K562 (cell line): ENCODE measurements around the gene CHRM4. TPM values are rescaled to one million over a fixed set of nuclear protein-coding genes. Genes with fewer than 3 reads are reported as not detected.

Experiments used
- ATAC-seq: fragments of 200-7000 bp; cut with Tn5 transposase; 3 replicates; pipeline ENCODE4 v1.9.1; 2020; ENCODE audit warnings: moderate library complexity
- BruUV-seq: library from RNA; stranded (reverse); fragments of 400-500 nt; replicated peaks from 2 replicates; lab custom pipeline; 2021; lab: Mats Ljungman, UMichigan
- CTCF ChIA-PET: fragments of 300-600 bp; formaldehyde crosslinking; extraction: SDS; loops from one replicate; lab custom pipeline; 2021; ENCODE audit warnings: low intra/inter-chr PET ratio; lab: Yijun Ruan, JAX
- POLR2A ChIA-PET: fragments of 300-600, 350-650 bp; sonication (Branson Sonifier 250); formaldehyde crosslinking; extraction: SDS; loops from one replicate; lab custom pipeline; 2021; ENCODE audit warnings: antibody characterized with exemption, inconsistent platforms; lab: Yijun Ruan, JAX
- DNase-seq, 4 experiments: peaks; one replicate each; pipeline versions ENCODE4 v3.0.0 to v3.0.0-alpha.2; 2011 to 2018; ENCODE audit warnings: low spot score in 3 of 4, mixed read lengths in 3 of 4; ENCODE audit errors: extremely low read depth in 1 of 4
- FAIRE-seq: peaks from 2 replicates; lab custom pipeline; 2011; peaks lifted over from hg19 to GRCh38; lab: Jason Lieb, UNC
- H2AFZ ChIP-seq: 2 replicates; pipeline ENCODE4 v1.6.0; 2011; ENCODE audit warnings: low read depth, low read length, control low read depth, inconsistent platforms
- H3K27ac ChIP-seq: fragments of 200-600 bp; 3 replicates; pipeline ENCODE4 v1.8.0; 2011; ENCODE audit warnings: low read depth, mild to moderate bottlenecking, control low read depth, inconsistent platforms, low read length, moderate library complexity, mixed read lengths; ENCODE audit errors: extremely low read depth
- H3K27me3 ChIP-seq, 2 experiments: fragments of 300-600 bp in 1 of 2; 2 replicates in 1 of 2; 3 replicates in 1 of 2; pipeline versions ENCODE4 v1.6.0 to v1.8.0; 2011; ENCODE audit warnings: inconsistent platforms in 2 of 2, low read length in 2 of 2, mild to moderate bottlenecking in 1 of 2, mixed read lengths in 1 of 2, moderate library complexity in 1 of 2; ENCODE audit not compliant: control insufficient read depth in 2 of 2, insufficient read depth in 2 of 2
- H3K36me3 ChIP-seq: fragments of 300-600 bp; 3 replicates; pipeline ENCODE4 v1.8.0; 2011; ENCODE audit warnings: mild to moderate bottlenecking, low read length, inconsistent platforms; ENCODE audit not compliant: control insufficient read depth, insufficient read depth
- H3K4me1 ChIP-seq, 2 experiments: fragments of 200-600 bp in 1 of 2; replicated peaks in 1 of 2; 2 replicates in 1 of 2; 3 replicates in 1 of 2; pipeline versions ENCODE4 v1.5.1 to v1.8.0; 2011; ENCODE audit warnings: inconsistent platforms in 2 of 2, low read length in 2 of 2, mild to moderate bottlenecking in 1 of 2, mixed read lengths in 1 of 2, moderate library complexity in 1 of 2; ENCODE audit not compliant: control insufficient read depth in 2 of 2, insufficient read depth in 2 of 2
- H3K4me2 ChIP-seq: 2 replicates; pipeline ENCODE4 v1.6.1; 2011; ENCODE audit warnings: low read length, control low read depth, inconsistent platforms, mixed read lengths; ENCODE audit not compliant: insufficient read depth
- H3K4me3 ChIP-seq: fragments of 200-600 bp; sonication (generic), shearing (Covaris generic); 2 replicates; pipeline ENCODE4 v1.5.1; 2016; ENCODE audit warnings: control low read depth, inconsistent platforms
- H3K79me2 ChIP-seq: fragments of 200-600 bp; 3 replicates; pipeline ENCODE4 v1.8.0; 2011; ENCODE audit warnings: low read length, inconsistent platforms; ENCODE audit not compliant: control insufficient read depth, insufficient read depth
- H3K9ac ChIP-seq, 2 experiments: 2 replicates each; pipeline versions ENCODE4 v1.6.0 to v1.6.1; 2011; ENCODE audit warnings: low read depth in 2 of 2, low read length in 2 of 2, control low read depth in 1 of 2, inconsistent platforms in 1 of 2, mild to moderate bottlenecking in 1 of 2, mixed read lengths in 1 of 2; ENCODE audit not compliant: insufficient read depth in 1 of 2
- H3K9me1 ChIP-seq: one replicate; pipeline ENCODE4 v1.6.0; 2011; ENCODE audit warnings: inconsistent platforms, mild to moderate bottlenecking, low read length, moderate library complexity; ENCODE audit not compliant: control insufficient read depth, insufficient read depth
- H3K9me3 ChIP-seq: replicated peaks from 2 replicates; pipeline ENCODE4 v1.5.1; 2011; ENCODE audit warnings: low read depth, low read length, inconsistent platforms; ENCODE audit not compliant: control insufficient read depth, insufficient read depth
- H4K20me1 ChIP-seq: replicated peaks from 2 replicates; pipeline ENCODE4 v1.6.1; 2011; ENCODE audit warnings: low read length, inconsistent platforms, mixed read lengths; ENCODE audit not compliant: control insufficient read depth, insufficient read depth
- CBX3 ChIP-seq, 2 experiments: IDR thresholded peaks; 1 replicate in 1 of 2; 2 replicates in 1 of 2; pipeline ENCODE4 v1.6.1; 2012; ENCODE audit warnings: inconsistent platforms in 2 of 2, low read length in 2 of 2, borderline replicate concordance in 1 of 2, control low read depth in 1 of 2
- FOXM1 ChIP-seq, 2 experiments: fragments of 450-650 bp in 1 of 2; sonication (generic) in 1 of 2; formaldehyde crosslinking in 1 of 2; IDR thresholded peaks; 2 replicates each; pipeline versions ENCODE4 v1.6.1 to v1.9.0; 2017 to 2022; ENCODE audit warnings: low read depth in 2 of 2, mild to moderate bottlenecking in 2 of 2, missing genetic modification reagents in 1 of 2, moderate library complexity in 1 of 2
- FOXP1 ChIP-seq: sonication (generic); formaldehyde crosslinking; IDR thresholded peaks from 2 replicates; pipeline ENCODE4 v1.8.0; 2022; ENCODE audit warnings: mild to moderate bottlenecking, missing genetic modification reagents
- MAFF ChIP-seq: IDR thresholded peaks from 2 replicates; pipeline ENCODE4 v1.6.1; 2012; ENCODE audit warnings: low read length, improper control_type of control experiment
- MITF ChIP-seq: IDR thresholded peaks from 2 replicates; pipeline ENCODE4 v1.6.1; 2014; ENCODE audit warnings: antibody characterized with exemption
- NKRF ChIP-seq: fragments of 450-650 bp; IDR thresholded peaks from 2 replicates; pipeline ENCODE4 v1.6.1; 2016; ENCODE audit warnings: borderline replicate concordance
- PTBP1 ChIP-seq: fragments of 200-400 bp; formaldehyde crosslinking; IDR thresholded peaks from 2 replicates; pipeline ENCODE4 v1.6.1; 2017; ENCODE audit warnings: low read depth, low read length
- SIRT6 ChIP-seq: IDR thresholded peaks from one replicate; pipeline ENCODE4 v1.6.1; 2012; ENCODE audit warnings: low read depth, mild to moderate bottlenecking, control low read depth, inconsistent platforms, low read length, moderate library complexity
- SIX5 ChIP-seq, 2 experiments: IDR thresholded peaks; 2 replicates each; pipeline ENCODE4 v1.6.1; 2011; ENCODE audit warnings: low read length in 2 of 2, borderline replicate concordance in 1 of 2, low read depth in 1 of 2, mild to moderate bottlenecking in 1 of 2, moderate library complexity in 1 of 2; ENCODE audit not compliant: insufficient read depth in 1 of 2
- SMAD4 ChIP-seq: fragments of 250-450 bp; sonication (Bioruptor Pico); conservative IDR thresholded peaks from 2 replicates; pipeline ENCODE4 v1.8.0; 2021; ENCODE audit warnings: inconsistent platforms, mild to moderate bottlenecking, moderate library complexity
- STAT5A ChIP-seq: IDR thresholded peaks from 2 replicates; pipeline ENCODE4 v1.6.1; 2012; ENCODE audit warnings: low read length, inconsistent platforms, borderline replicate concordance
- ZBTB26 ChIP-seq: fragments of 450-650 bp; formaldehyde crosslinking; IDR thresholded peaks from 2 replicates; pipeline ENCODE4 v1.4.0; 2022; ENCODE audit warnings: missing genetic modification characterization
- ZNF23 ChIP-seq: fragments of 250-450 bp; sonication (Bioruptor Pico); IDR thresholded peaks from 2 replicates; pipeline ENCODE4 v1.4.0; 2020; ENCODE audit warnings: mild to moderate bottlenecking
- ZNF41 ChIP-seq: fragments of 250-450 bp; sonication (Bioruptor Pico); conservative IDR thresholded peaks from 2 replicates; pipeline ENCODE4 v1.4.0; 2020; ENCODE audit warnings: mild to moderate bottlenecking
- ZNF583 ChIP-seq: fragments of 250-450 bp; sonication (Bioruptor Pico); IDR thresholded peaks from 2 replicates; pipeline ENCODE4 v1.4.0; 2020
- WGBS: fragments of 100-300 bp; shearing (Covaris generic); methylation state at CpG from one replicate; pipeline ENCODE4 v1.1.6; 2016; ENCODE audit warnings: low coverage, mixed read lengths; ENCODE audit not compliant: insufficient coverage; ENCODE audit errors: missing lambda C conversion rate; 5-methylcytosine and 5-hydroxymethylcytosine counted together
- in situ Hi-C: fragments of 300-500 bp; cut with MboI; formaldehyde crosslinking; loops from 4 replicates; pipeline ENCODE4 v1.15.0; 2018; ENCODE audit warnings: inconsistent platforms, mixed read lengths
- intact Hi-C: fragments of 100-400 bp; cut with micrococcal nuclease; formaldehyde crosslinking; loops from 2 replicates; pipeline ENCODE4 v1.14.2; 2022
- polyA plus RNA-seq, 8 experiments: library from polyadenylated mRNA; depleted of rRNA in 4 of 8; stranded (reverse) in 5 of 8; unstranded in 3 of 8; fragments of >200 nt; fragmentation: Nextera tagmentation in 2 of 8; fragmentation: Illumina TruSeq in 1 of 8; extraction: Ambion mirVana in 2 of 8; extraction: Trizol in 1 of 8; gene quantifications; 2 replicates each; pipeline versions ENCODE4 v1.2.1 to v1.2.3, GENCODE V29; 2011 to 2014; ENCODE audit warnings: inconsistent platforms in 1 of 8, missing spikeins in 1 of 8
- total RNA-seq, 7 experiments: library from RNA; depleted of rRNA in 6 of 7; stranded (reverse); fragments of >200 nt in 6 of 7; fragmentation: Illumina TruSeq in 2 of 7; extraction: Trizol in 2 of 7; gene quantifications; 2 replicates each; pipeline versions ENCODE4 v1.2.1 to v1.2.3, GENCODE V29; 2011 to 2021; ENCODE audit warnings: low replicate concordance in 1 of 7

Gene CHRM4
- total and polyA plus RNA-seq, 9 of the 15 experiments (the other 6 are each of a cell fraction or from before 2014, with no cell fraction given) = 0.22 to 1.3 (median 0.40) TPM; not detected in 2

GRCh38 chr11:46342239-46342638, 49.3 kb downstream of the CHRM4 start:
- ChIA-PET CTCF (no interaction called here), POLR2A (no interaction called here)
- BruUV-seq = no TSS peak
- no peaks in the 10 kb centered on the region for H3K9me1 ChIP-seq
- no peak overlapping the region for H2AFZ ChIP-seq
- no peak overlapping the region for H3K4me3 ChIP-seq
- 6% methylated on average over 5 of the region's 5 CpGs for WGBS
- intact Hi-C loops (no loop called here), in situ Hi-C loops (no loop called here)
- no peaks in the 10 kb centered on the region for H3K79me2 ChIP-seq
- H4K20me1 ChIP-seq = 0 out of 2 replicates have a peak, but pooled peaks cover 3% of the 10 kb centered on the region
- 0 out of 4 replicates have a peak overlapping the region, but pooled peaks of 1 of the 2 experiments have one; percentile 8 for H3K9ac ChIP-seq
- H3K4me2 ChIP-seq = no peak overlapping the region
- H3K36me3 ChIP-seq = no peaks in the 10 kb centered on the region
- DNase-seq (no peak), FAIRE-seq (no peak), ATAC-seq (no peak)
- no peaks in the 10 kb centered on the region for H3K9me3 ChIP-seq
- peaks cover 6 to 18% of the 10 kb centered on the region in 2 experiments; a peak in 3 of 5 replicates for H3K27me3 ChIP-seq
- peaks cover 14 to 33% of the 10 kb centered on the region in 2 experiments for H3K4me1 ChIP-seq
- no peak overlapping the region for H3K27ac ChIP-seq
- TF ChIP-seq MAFF = no peak
- TF ChIP-seq NKRF = no peak
- no peak for TF ChIP-seq ZNF41 (CRISPR knock-in tag)
- TF ChIP-seq ZBTB26 (CRISPR knock-in tag) = no peak
- TF ChIP-seq FOXP1 = no peak
- TF ChIP-seq PTBP1 = no peak
- no peak for TF ChIP-seq STAT5A
- no peak for TF ChIP-seq ZNF23 (CRISPR knock-in tag)
- TF ChIP-seq ZNF583 = no peak
- TF ChIP-seq SMAD4 (CRISPR knock-in tag) = no peak
- TF ChIP-seq CBX3 (IDR thresholded peaks at IDR 0.05; ENCODE audit: borderline replicate concordance in 1 of 2, low read length in 2 of 2) = no peak
- TF ChIP-seq MITF = no peak
- TF ChIP-seq SIRT6 = no peak
- no peak for TF ChIP-seq SIX5 (IDR thresholded peaks at IDR 0.05; ENCODE audit: borderline replicate concordance in 1 of 2, insufficient read depth in 1 of 2, low read depth in 1 of 2, low read length in 2 of 2)
- no peak for TF ChIP-seq FOXM1 (IDR thresholded peaks at IDR 0.05; ENCODE audit: low read depth)
- no peak for TF ChIP-seq FOXM1 (CRISPR knock-in tag; IDR thresholded peaks at IDR 0.05; ENCODE audit: low read depth)
